ENCODE results near the gene NUPR2.

- TF ChIP-seq POLR2AphosphoS5 (IDR thresholded peaks at IDR 0.05; ENCODE audit: borderline replicate concordance, low read depth, low read length) (no peak), EZH2 (IDR thresholded peaks at IDR 0.05) (no peak), FOXP2 (optimal IDR thresholded peaks at IDR 0.05; ENCODE audit: control extremely low read depth, extremely low read length, insufficient read depth) (no peak)
Observed at GRCh38 chr7:56074371-56074791, 41.8 kb downstream of the NUPR2 start.

All from SK-N-MC (cell line).